A549 (cell line): ENCODE measurements around the gene ZSCAN12.

ENCODE experiments used
- CBX2 ChIP-seq: fragments of 200-600 bp; sonication (generic); IDR thresholded peaks from 2 replicates; pipeline ENCODE4 v1.6.1; 2016; ENCODE audit warnings: low read depth, mild to moderate bottlenecking, borderline replicate concordance
- CHD2 ChIP-seq: fragments of 150-350 bp; IDR thresholded peaks from 2 replicates; pipeline ENCODE4 v1.6.1; 2014; ENCODE audit warnings: low read length; ENCODE audit not compliant: partially characterized antibody
- EP300 ChIP-seq, 2 experiments: fragments of >200 bp; sonication (Bioruptor Twin); formaldehyde crosslinking; IDR thresholded peaks; 2 replicates in 1 of 2; 3 replicates in 1 of 2; pipeline ENCODE4 v1.6.1; 2016 to 2017
- JUN ChIP-seq, 2 experiments: fragments of >200 bp; sonication (Bioruptor Twin); formaldehyde crosslinking; IDR thresholded peaks; 2 replicates in 1 of 2; 3 replicates in 1 of 2; pipeline ENCODE4 v1.6.1; 2016 to 2017
- POLR2A ChIP-seq: IDR thresholded peaks from 2 replicates; pipeline ENCODE4 v1.6.1; 2012; ENCODE audit warnings: mild to moderate bottlenecking, low read length
- RAD21 ChIP-seq, 2 experiments: fragments of >200 bp in 1 of 2; sonication (Bioruptor Twin) in 1 of 2; formaldehyde crosslinking in 1 of 2; IDR thresholded peaks in 1 of 2; conservative IDR thresholded peaks in 1 of 2; 2 replicates in 1 of 2; 3 replicates in 1 of 2; pipeline ENCODE4 v1.6.1; 2012 to 2018; ENCODE audit warnings: inconsistent platforms in 1 of 2
- RNF2 ChIP-seq: fragments of 200-600 bp; sonication (generic); IDR thresholded peaks from 2 replicates; pipeline ENCODE4 v1.6.1; 2016; ENCODE audit warnings: low read depth, mild to moderate bottlenecking, antibody characterized with exemption, moderate library complexity, borderline replicate concordance
- SMC3 ChIP-seq: fragments of >200 bp; sonication (Bioruptor Twin); formaldehyde crosslinking; IDR thresholded peaks from 3 replicates; pipeline ENCODE4 v1.6.1; 2018; ENCODE audit warnings: inconsistent platforms
- TF ChIP-seq, protein P1 (sequence below): fragments of 250-450 bp; sonication (Bioruptor Pico); IDR thresholded peaks from 2 replicates; pipeline ENCODE4 v1.5.0; 2021; ENCODE audit warnings: mild to moderate bottlenecking, moderate library complexity, borderline replicate concordance
- TF ChIP-seq, protein P2 (sequence below): fragments of >200 bp; sonication (Bioruptor Twin); formaldehyde crosslinking; IDR thresholded peaks from 3 replicates; pipeline ENCODE4 v1.6.1; 2016
- TF ChIP-seq, protein P3 (sequence below): fragments of >200 bp; sonication (Bioruptor Twin); formaldehyde crosslinking; IDR thresholded peaks from 3 replicates; pipeline ENCODE4 v1.5.1; 2016
- TF ChIP-seq, protein P4 (sequence below): IDR thresholded peaks from 2 replicates; pipeline ENCODE4 v1.6.1; 2012
- TF ChIP-seq, protein P5 (sequence below): fragments of 150-350 bp; IDR thresholded peaks from 2 replicates; pipeline ENCODE4 v1.6.1; 2014; ENCODE audit warnings: low read depth, mild to moderate bottlenecking, low read length

DNA sequence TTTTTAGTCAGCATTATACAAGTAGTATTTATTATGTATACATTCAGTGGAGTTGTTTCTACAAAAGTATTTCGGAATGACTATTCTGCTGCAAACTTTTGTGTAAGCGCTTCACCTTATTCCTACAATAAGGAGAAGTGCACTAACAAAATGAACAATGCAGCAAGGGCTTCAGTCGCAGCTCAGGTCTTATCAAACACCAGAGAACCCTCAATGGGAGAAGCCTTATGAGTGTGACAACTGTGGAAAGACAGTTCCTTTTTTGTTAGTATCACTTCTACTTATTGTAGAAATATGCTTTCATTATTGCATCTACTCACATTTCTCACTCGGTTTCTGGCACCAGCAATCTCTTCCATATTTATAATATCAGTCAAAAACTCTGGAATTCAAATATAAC is 31.0 kb downstream of the ZSCAN12 start:
- TF ChIP-seq EP300 (IDR thresholded peaks at IDR 0.05) (no peak), POLR2A (no peak), RAD21 (conservative IDR thresholded peaks at IDR 0.05 in 1 of 2, IDR thresholded peaks at IDR 0.05 in 1 of 2) (no peak), CHD2 (no peak), RNF2 (no peak), CBX2 (no peak), JUN (IDR thresholded peaks at IDR 0.05) (no peak), SMC3 (no peak)
- TF ChIP-seq, protein P1, sequence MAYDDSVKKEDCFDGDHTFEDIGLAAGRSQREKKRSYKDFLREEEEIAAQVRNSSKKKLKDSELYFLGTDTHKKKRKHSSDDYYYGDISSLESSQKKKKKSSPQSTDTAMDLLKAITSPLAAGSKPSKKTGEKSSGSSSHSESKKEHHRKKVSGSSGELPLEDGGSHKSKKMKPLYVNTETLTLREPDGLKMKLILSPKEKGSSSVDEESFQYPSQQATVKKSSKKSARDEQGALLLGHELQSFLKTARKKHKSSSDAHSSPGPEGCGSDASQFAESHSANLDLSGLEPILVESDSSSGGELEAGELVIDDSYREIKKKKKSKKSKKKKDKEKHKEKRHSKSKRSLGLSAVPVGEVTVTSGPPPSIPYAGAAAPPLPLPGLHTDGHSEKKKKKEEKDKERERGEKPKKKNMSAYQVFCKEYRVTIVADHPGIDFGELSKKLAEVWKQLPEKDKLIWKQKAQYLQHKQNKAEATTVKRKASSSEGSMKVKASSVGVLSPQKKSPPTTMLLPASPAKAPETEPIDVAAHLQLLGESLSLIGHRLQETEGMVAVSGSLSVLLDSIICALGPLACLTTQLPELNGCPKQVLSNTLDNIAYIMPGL (CRISPR knock-in tag), result no peak
- TF ChIP-seq, protein P2, sequence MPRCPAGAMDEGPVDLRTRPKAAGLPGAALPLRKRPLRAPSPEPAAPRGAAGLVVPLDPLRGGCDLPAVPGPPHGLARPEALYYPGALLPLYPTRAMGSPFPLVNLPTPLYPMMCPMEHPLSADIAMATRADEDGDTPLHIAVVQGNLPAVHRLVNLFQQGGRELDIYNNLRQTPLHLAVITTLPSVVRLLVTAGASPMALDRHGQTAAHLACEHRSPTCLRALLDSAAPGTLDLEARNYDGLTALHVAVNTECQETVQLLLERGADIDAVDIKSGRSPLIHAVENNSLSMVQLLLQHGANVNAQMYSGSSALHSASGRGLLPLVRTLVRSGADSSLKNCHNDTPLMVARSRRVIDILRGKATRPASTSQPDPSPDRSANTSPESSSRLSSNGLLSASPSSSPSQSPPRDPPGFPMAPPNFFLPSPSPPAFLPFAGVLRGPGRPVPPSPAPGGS, result no peak
- TF ChIP-seq, protein P3, sequence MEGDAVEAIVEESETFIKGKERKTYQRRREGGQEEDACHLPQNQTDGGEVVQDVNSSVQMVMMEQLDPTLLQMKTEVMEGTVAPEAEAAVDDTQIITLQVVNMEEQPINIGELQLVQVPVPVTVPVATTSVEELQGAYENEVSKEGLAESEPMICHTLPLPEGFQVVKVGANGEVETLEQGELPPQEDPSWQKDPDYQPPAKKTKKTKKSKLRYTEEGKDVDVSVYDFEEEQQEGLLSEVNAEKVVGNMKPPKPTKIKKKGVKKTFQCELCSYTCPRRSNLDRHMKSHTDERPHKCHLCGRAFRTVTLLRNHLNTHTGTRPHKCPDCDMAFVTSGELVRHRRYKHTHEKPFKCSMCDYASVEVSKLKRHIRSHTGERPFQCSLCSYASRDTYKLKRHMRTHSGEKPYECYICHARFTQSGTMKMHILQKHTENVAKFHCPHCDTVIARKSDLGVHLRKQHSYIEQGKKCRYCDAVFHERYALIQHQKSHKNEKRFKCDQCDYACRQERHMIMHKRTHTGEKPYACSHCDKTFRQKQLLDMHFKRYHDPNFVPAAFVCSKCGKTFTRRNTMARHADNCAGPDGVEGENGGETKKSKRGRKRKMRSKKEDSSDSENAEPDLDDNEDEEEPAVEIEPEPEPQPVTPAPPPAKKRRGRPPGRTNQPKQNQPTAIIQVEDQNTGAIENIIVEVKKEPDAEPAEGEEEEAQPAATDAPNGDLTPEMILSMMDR, result no peak
- TF ChIP-seq, protein P4, sequence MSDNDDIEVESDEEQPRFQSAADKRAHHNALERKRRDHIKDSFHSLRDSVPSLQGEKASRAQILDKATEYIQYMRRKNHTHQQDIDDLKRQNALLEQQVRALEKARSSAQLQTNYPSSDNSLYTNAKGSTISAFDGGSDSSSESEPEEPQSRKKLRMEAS, result no peak
- TF ChIP-seq, protein P5, sequence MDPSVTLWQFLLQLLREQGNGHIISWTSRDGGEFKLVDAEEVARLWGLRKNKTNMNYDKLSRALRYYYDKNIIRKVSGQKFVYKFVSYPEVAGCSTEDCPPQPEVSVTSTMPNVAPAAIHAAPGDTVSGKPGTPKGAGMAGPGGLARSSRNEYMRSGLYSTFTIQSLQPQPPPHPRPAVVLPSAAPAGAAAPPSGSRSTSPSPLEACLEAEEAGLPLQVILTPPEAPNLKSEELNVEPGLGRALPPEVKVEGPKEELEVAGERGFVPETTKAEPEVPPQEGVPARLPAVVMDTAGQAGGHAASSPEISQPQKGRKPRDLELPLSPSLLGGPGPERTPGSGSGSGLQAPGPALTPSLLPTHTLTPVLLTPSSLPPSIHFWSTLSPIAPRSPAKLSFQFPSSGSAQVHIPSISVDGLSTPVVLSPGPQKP, result no peak
